ENCODE measurements around the gene MYO1D. TPM values are rescaled to one million over a fixed set of nuclear protein-coding genes. Genes with fewer than 3 reads are reported as not detected.
"Not testable (repeated sequence)": the region's sequence is repeated elsewhere in the genome, so short reads cannot be mapped to it uniquely, and the experiment has no call there.

MYO1D gene
- total and polyA plus RNA-seq, 4 donors = 4.5 to 22.9 (median 13.3) TPM

- 94% methylated on average over 2 of the region's 2 CpGs for WGBS
- H3K36me3 ChIP-seq (ENCODE audit: control insufficient read depth in 4 of 4, insufficient read depth in 3 of 4, low read depth in 1 of 4, low read length in 3 of 4) = peaks cover 0 to 7% (median 3%) of the 10 kb centered on the region in 4 donors
Observed at GRCh38 chr17:32648450-32648849, 228.5 kb downstream of the MYO1D start.

DNA sequence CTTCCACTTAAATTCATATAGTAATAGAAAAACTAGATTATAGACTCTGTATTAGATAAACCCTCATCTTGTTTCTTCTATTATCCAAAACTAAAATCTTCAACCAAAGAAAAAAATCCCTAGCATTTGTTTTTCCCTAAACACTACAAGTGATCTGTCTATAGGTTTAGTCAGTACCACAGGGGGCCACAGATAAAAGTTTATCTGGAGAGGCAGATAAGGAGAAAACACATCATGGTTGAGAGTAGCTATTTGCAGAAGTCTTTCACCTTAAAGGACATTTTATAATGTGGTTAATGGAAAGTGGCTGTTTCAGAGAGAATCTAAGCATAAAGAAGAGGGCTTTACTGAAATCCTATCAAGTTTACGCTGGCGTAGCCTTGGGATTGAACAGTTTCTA, 230.0 kb downstream of the MYO1D start:
- Histone ChIP-seq H3K27ac (ENCODE audit: low read depth in 1 of 2, low read length in 2 of 2) (no peak overlapping the region), H3K4me1 (ENCODE audit: control insufficient read depth in 4 of 4, insufficient read depth in 4 of 4, low read length in 3 of 4) (no peaks in the 10 kb centered on the region), H3K9me3 (ENCODE audit: control insufficient read depth in 4 of 4, low read length in 3 of 4) (peaks cover 0 to 2% (median 0%) of the 10 kb centered on the region in 4 donors), H3K27me3 (ENCODE audit: control insufficient read depth in 4 of 4, insufficient read depth in 4 of 4, low read length in 3 of 4) (no peaks in the 10 kb centered on the region), H3K36me3 (ENCODE audit: control insufficient read depth in 4 of 4, insufficient read depth in 3 of 4, low read depth in 1 of 4, low read length in 3 of 4) (peaks cover 0 to 7% (median 0%) of the 10 kb centered on the region in 4 donors), H3K9ac (ENCODE audit: low read depth in 1 of 2, low read length in 2 of 2) (no peak overlapping the region), H3K4me3 (ENCODE audit: low read depth in 1 of 3, low read length in 3 of 3) (no peak overlapping the region)
- no peak for DNase-seq (ENCODE audit: low spot score)
- 97% methylated on average over 2 of the region's 2 CpGs for WGBS
- TF ChIP-seq JUND (IDR thresholded peaks at IDR 0.05) (no peak), EGR1 (IDR thresholded peaks at IDR 0.05; ENCODE audit: low read depth in 2 of 2) (no peak), FOXA1 (IDR thresholded peaks at IDR 0.05) (no peak), SP1 (IDR thresholded peaks at IDR 0.05) (no peak), YY1 (IDR thresholded peaks at IDR 0.05) (no peak), RXRA (IDR thresholded peaks at IDR 0.05) (no peak), HNF4G (IDR thresholded peaks at IDR 0.05) (no peak), CTCF (IDR thresholded peaks at IDR 0.05; ENCODE audit: low read depth, low read length, missing input control) (no peak), HNF4A (conservative IDR thresholded peaks at IDR 0.05) (no peak), TAF1 (conservative IDR thresholded peaks at IDR 0.05) (no peak), GABPA (IDR thresholded peaks at IDR 0.05 in 1 of 2, conservative IDR thresholded peaks at IDR 0.05 in 1 of 2) (no peak), ATF3 (IDR thresholded peaks at IDR 0.05) (no peak), FOXA2 (IDR thresholded peaks at IDR 0.05) (no peak), MAX (IDR thresholded peaks at IDR 0.05) (no peak), NR2F2 (IDR thresholded peaks at IDR 0.05) (no peak), RAD21 (IDR thresholded peaks at IDR 0.05) (no peak)
- TF ChIP-seq, protein P1, sequence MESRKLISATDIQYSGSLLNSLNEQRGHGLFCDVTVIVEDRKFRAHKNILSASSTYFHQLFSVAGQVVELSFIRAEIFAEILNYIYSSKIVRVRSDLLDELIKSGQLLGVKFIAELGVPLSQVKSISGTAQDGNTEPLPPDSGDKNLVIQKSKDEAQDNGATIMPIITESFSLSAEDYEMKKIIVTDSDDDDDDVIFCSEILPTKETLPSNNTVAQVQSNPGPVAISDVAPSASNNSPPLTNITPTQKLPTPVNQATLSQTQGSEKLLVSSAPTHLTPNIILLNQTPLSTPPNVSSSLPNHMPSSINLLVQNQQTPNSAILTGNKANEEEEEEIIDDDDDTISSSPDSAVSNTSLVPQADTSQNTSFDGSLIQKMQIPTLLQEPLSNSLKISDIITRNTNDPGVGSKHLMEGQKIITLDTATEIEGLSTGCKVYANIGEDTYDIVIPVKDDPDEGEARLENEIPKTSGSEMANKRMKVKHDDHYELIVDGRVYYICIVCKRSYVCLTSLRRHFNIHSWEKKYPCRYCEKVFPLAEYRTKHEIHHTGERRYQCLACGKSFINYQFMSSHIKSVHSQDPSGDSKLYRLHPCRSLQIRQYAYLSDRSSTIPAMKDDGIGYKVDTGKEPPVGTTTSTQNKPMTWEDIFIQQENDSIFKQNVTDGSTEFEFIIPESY (IDR thresholded peaks at IDR 0.05) = no peak
- TF ChIP-seq, protein P2, sequence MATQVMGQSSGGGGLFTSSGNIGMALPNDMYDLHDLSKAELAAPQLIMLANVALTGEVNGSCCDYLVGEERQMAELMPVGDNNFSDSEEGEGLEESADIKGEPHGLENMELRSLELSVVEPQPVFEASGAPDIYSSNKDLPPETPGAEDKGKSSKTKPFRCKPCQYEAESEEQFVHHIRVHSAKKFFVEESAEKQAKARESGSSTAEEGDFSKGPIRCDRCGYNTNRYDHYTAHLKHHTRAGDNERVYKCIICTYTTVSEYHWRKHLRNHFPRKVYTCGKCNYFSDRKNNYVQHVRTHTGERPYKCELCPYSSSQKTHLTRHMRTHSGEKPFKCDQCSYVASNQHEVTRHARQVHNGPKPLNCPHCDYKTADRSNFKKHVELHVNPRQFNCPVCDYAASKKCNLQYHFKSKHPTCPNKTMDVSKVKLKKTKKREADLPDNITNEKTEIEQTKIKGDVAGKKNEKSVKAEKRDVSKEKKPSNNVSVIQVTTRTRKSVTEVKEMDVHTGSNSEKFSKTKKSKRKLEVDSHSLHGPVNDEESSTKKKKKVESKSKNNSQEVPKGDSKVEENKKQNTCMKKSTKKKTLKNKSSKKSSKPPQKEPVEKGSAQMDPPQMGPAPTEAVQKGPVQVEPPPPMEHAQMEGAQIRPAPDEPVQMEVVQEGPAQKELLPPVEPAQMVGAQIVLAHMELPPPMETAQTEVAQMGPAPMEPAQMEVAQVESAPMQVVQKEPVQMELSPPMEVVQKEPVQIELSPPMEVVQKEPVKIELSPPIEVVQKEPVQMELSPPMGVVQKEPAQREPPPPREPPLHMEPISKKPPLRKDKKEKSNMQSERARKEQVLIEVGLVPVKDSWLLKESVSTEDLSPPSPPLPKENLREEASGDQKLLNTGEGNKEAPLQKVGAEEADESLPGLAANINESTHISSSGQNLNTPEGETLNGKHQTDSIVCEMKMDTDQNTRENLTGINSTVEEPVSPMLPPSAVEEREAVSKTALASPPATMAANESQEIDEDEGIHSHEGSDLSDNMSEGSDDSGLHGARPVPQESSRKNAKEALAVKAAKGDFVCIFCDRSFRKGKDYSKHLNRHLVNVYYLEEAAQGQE (IDR thresholded peaks at IDR 0.05) = no peak

More at GRCh38 chr17:32648450-32648849, 228.5 kb downstream of the MYO1D start:
- DNase-seq (ENCODE audit: low spot score) = no peak
- Histone ChIP-seq H3K9ac (ENCODE audit: low read depth in 1 of 2, low read length in 2 of 2) (no peak overlapping the region), H3K27me3 (ENCODE audit: control insufficient read depth in 4 of 4, insufficient read depth in 4 of 4, low read length in 3 of 4) (no peaks in the 10 kb centered on the region), H3K27ac (ENCODE audit: low read depth in 1 of 2, low read length in 2 of 2) (no peak overlapping the region), H3K4me1 (ENCODE audit: control insufficient read depth in 4 of 4, insufficient read depth in 4 of 4, low read length in 3 of 4) (no peaks in the 10 kb centered on the region), H3K9me3 (ENCODE audit: control insufficient read depth in 4 of 4, low read length in 3 of 4) (peaks cover 0 to 2% (median 0%) of the 10 kb centered on the region in 4 donors), H3K4me3 (ENCODE audit: low read depth in 1 of 3, low read length in 3 of 3) (no peak overlapping the region)
- TF ChIP-seq CTCF (IDR thresholded peaks at IDR 0.05; ENCODE audit: low read depth, low read length, missing input control) (no peak), TAF1 (conservative IDR thresholded peaks at IDR 0.05) (no peak)

GRCh38 chr17:32641514-32641913, 235.4 kb downstream of the MYO1D start:
- H3K27ac ChIP-seq (ENCODE audit: low read depth in 1 of 2, low read length in 2 of 2); H3K4me3 ChIP-seq (ENCODE audit: low read depth in 1 of 3, low read length in 3 of 3); H3K27me3 ChIP-seq (ENCODE audit: control insufficient read depth in 4 of 4, insufficient read depth in 4 of 4, low read length in 3 of 4); H3K36me3 ChIP-seq (ENCODE audit: control insufficient read depth in 4 of 4, insufficient read depth in 3 of 4, low read depth in 1 of 4, low read length in 3 of 4); H3K9me3 ChIP-seq (ENCODE audit: control insufficient read depth in 4 of 4, low read length in 3 of 4); H3K4me1 ChIP-seq (ENCODE audit: control insufficient read depth in 4 of 4, insufficient read depth in 4 of 4, low read length in 3 of 4); H3K9ac ChIP-seq (ENCODE audit: low read depth in 1 of 2, low read length in 2 of 2); DNase-seq (ENCODE audit: low spot score): not testable (repeated sequence)
- WGBS = 93% methylated on average over 2 of the region's 2 CpGs

Measured in liver (tissue), 9 donors.